AG08396 (cell line): ENCODE measurements around the gene ADAP1.

Experiments
- DNase-seq: peaks from one replicate; pipeline ENCODE4 v3.0.0; 2012; ENCODE audit warnings: low spot score, mixed read lengths

Gene ADAP1

DNA sequence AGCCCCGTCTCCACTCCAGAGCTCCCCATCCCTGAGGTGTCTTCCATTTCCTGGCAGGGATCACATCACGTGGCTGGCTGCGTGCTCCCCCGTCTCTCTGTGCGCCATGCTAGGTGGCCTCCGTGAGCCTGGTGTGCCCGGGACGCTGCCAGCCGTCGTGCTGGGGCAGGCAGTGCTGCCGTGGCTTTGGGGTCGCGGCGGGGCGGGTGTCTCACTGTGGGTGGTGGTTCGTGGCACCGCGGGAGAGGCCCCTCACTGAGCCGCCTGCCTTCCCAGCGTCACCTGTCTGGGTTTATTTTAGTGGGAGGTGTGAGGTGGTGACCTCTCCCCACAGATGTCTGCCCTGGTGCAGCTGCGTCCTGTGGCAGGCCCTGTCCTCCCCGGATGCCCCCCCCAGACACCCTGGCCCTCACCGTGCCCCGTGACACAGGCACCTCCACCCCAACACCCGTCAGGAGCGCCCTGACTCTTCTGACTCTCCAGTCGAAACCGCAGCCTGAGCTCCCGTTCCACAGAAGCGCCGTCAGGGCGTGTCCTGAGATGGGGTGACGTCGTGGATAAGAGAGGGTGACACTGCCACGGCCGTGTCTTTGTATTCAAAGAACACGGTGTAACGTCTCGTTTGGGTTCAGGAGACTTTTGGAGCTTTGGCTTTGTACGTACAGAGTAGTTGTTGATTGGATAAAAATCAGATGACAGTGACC lies 60.2 kb downstream of the ADAP1 start:
- no peak for DNase-seq

DNA sequence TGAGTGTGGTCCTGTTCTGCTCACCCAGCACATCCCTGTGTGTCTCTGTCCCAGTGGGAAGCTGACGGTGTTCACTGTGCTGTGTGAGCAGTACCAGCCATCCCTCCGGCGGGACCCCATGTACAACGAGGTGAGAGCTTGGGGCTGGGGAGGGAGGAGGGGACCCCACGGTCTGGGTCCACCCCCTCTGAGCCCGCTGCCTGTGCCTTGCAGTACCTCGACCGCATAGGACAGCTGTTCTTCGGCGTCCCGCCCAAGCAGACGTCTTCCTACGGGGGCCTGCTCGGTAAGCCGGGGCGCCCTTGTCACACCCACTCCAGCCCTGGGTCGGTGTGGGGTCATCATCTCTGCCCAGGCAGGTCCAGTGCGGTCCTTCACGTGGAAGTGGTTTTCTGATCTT lies 60.8 kb downstream of the ADAP1 start:
- no peak for DNase-seq

GRCh38 chr7:892648-893593 lies 61.6 kb downstream of the ADAP1 start:
- no peak for DNase-seq

DNA sequence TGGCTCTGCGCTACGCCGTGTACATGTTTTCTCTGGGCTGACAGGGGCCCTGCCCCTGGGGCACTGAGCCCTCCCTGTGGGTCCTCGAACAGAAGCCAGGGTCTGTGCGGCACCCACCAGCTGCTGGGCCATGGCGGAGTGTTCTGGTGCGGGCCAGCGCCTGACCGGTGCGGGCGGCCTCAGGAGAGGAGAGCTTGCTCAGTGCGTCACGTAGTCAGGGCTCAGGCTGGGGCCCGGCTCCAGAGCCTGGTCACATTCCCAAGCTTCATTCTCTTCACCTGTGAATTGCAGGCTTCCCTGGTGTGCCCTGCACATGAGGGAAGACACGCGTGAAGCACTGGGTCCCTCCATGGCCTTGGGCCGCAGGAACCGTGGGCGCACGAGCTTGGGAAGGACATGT lies 62.7 kb downstream of the ADAP1 start:
- no peak for DNase-seq

DNA sequence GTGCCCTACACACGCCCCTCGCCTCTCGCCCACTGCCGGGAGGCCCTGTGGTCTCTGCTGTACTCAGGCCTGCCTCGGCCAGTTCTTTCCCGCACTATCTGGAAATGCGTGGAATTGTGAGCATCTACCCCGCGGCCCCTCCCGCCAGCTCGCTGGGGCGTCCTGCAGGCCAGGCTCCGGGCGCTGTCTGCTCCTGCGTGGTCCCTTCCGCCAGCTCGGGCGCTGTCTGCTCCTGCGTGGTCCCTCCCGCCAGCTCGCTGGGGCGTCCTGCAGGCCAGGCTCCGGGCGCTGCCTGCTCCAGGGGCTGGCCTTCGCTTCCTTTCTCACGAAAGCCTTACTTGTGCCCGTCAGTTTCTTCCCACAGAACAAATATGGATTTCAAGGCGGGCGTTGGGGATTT lies 63.2 kb downstream of the ADAP1 start:
- DNase-seq = no peak

DNA sequence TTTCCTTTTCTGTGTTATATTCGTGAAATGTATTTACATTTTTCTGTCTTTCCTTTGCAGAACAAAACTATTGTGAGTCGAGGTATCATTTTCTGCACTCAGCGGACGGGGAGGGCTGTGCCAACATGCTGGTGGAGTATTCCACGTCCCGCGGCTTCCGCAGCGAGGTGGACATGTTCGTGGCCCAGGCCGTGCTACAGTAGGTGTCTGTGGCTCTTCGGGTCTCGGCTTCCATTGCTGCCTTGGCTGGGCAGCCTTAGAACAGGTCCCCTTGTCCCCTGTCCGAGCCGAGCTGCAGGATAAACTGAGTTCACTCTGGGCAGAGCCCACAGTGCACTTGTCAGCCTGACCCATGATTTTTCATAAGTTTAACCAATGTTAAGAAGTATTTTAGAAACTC lies 63.6 kb downstream of the ADAP1 start:
- no peak for DNase-seq

GRCh38 chr7:889391-889790 lies 65.1 kb downstream of the ADAP1 start:
- DNase-seq = no peak

DNA sequence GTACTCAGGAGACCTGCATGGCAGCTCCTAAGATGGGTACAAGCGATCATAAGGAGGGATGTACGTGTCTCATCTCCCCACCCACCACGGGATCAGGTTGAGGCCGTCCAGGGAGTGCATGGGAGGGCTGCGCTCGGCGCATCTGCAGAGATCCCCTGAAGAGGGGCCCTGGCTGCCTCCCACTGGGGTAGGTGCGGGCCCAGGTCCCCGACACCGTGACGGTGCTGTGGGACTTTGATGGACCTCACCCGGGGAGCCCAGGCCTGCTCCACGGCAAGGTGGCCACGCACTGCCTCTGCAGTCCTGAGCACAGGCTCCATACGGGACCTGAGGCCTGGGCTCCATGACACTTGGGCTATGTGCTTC lies 65.5 kb downstream of the ADAP1 start:
- DNase-seq = no peak

DNA sequence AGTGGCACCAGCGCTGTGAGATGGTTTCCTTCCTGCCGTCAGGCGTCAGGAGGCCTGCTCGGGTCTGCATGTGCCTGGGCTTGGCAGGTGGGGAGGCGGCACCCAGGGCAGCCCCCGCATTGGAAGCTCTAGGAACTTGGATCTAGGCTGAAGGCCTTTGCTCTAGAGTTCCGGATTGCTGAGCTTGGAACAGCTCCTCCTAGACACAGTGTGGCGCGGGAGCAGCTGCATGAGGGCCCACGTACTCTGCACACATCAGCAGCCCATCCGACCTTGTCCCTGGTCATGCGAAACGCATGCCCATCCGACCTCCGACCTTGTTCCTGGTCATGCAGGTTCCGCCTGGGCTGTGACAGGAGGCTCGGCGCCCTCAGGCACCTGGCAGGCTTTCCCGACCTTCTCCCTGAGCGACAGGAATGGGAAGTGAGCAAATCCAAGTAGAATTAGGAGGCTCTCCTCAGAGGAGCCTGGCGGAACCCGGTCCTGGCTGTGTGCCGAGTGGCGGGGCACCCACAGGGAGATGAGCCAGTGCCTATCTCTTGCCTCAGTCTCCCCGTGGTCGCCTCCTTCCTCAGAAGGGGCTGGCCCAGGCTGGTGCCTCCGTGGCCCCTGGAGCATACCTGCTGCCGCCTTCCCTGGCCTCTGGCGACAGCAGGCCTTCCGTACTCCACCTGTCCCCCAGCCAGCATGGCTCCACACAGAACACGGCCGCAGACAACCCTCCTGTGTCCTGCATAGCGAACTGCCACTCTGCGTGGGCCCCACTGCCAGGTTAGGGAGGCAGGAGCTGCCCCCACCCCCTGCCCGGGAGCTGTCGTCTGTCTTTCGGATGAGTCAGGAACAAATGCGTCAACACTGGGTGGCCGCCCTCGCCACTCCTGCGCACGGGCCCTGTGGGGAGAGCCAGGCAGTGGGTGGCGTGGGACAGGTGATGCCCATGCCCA lies 66.1 kb downstream of the ADAP1 start:
- no peak for DNase-seq

GRCh38 chr7:887488-887820 lies 67.0 kb downstream of the ADAP1 start:
- no peak for DNase-seq

DNA sequence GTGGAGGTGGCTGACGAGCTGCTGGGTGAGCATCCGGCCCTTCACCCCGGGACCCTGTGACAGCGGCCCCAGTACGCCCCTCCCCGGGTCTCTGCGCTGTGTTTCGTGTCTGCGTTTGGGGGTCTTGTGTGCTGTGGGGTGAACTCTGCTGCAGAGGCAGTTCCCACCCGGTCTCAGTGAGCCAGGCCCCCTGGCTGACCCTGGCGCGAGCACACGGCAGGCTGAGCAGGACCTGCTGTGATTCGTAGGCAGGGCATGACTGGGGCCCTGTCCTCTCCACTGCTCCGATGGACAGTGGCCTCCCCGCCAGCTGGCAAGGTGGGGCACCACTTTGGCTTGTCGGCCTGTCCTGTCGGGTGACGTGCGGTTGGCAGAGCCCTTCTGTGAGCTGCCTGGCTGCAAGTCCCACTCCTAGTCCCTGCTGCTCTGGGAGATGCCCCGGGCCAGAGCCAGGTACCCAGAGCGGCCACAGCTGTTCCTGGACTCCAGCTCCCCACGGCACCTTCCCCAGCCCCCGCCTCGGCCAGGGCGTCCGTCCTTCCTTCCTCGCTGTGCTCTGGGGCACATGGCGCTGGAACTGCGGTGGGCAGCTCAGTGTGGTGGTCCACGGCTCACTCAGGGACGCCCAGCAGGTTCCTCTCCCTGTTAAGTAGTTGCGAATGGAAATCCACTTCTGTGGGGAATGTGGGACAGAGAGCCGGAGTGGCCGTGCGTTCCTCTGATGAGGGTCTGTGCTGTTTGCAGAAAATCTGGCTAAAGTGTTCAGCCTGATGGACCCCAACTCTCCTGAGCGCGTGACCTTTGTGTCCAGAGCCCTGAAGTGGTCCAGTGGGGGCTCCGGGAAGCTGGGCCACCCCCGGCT lies 67.6 kb downstream of the ADAP1 start:
- DNase-seq = no peak

- no peak for DNase-seq
Measured at GRCh38 chr7:885893-886625, 68.4 kb downstream of the ADAP1 start.

- no peak for DNase-seq
Measured at GRCh38 chr7:885261-885892, 69.1 kb downstream of the ADAP1 start.

DNA sequence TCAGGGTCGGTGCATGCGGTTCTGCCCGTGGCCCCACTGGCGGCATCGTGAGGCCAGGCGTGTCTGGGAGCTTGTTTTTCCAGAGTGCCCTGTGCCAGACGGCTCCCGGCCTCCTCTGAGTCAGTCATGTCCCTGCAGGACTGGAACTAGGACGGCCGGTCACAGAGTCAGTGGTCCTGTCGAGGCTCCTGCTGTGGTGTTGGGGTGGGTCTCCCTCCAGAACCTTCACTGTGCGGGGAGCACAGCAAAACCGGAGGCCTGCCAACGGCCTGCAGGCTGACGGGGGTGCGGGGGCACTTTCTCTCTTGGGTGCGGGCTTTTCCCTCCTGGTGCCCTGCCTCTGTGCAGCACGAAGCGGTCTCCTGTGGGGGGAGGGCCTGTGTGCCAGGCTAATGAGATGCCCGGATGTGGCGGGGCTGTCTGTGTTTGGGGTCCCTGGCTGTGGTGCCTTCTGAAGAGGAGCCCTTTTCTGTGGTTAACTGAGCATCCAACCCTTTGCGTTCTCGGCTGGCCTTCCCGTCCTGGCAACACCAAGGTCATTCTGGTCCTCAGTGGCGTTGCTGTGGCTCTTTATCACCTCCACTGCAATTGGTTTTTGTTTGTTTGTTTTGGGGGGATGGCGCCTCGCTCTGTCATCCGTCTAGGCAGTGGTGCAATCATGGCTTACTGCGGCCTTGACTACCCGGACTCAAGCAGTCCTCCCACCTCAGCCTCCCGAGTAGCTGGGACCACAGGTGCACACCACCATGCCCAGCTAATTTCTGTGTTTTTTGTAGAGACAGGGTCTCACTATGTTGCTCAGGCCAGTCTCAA lies 70.1 kb downstream of the ADAP1 start:
- DNase-seq = no peak

DNA sequence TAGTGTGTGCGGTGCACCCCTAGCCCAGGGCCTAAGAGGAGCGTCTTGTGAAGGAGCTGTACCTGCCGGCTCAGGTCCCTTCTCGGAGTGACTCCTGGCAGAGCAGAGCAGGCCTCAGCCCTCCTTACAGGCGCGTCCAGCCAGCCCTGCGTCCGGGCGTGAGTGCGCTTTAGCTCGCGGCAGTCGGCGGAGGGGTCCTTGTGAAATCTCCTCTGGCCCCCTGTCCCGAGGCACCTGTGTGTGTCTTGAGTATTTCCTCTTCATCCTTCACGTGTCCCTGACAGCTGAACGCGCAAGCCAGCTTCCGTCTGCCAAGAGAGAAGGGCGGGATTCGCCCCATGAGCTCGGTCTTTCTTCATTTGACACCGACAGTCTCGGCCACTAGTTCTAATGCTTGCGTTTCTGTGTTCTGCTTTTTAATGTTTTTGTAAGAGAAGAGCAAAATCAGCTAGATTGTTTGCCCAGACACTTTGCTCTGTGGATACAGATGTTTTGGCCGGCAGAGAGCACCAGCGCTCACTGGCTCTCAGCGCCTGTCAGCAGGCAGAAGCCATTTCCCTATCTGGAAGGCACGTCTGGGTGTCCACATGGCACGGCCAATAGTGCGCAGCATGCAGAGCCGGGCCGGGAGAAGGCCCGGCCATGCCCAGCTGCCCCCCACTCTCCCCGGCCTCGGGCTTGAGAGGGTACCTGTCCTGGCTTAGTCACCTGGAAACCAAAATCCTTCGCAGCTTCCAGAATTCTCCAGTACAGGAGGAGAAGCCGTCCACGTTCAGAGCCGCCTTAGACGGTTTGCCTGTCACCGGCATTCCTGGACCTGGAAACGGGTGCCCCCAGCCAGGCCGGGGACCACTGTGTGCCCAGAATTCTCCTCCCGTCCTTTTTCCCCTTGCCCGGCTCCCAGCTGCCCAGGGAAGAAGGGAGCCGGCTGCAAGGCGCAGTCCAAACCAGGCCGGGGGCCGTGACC lies 71.1 kb downstream of the ADAP1 start:
- no peak for DNase-seq

GRCh38 chr7:882336-883035 lies 72.0 kb downstream of the ADAP1 start:
- DNase-seq = no peak

DNA sequence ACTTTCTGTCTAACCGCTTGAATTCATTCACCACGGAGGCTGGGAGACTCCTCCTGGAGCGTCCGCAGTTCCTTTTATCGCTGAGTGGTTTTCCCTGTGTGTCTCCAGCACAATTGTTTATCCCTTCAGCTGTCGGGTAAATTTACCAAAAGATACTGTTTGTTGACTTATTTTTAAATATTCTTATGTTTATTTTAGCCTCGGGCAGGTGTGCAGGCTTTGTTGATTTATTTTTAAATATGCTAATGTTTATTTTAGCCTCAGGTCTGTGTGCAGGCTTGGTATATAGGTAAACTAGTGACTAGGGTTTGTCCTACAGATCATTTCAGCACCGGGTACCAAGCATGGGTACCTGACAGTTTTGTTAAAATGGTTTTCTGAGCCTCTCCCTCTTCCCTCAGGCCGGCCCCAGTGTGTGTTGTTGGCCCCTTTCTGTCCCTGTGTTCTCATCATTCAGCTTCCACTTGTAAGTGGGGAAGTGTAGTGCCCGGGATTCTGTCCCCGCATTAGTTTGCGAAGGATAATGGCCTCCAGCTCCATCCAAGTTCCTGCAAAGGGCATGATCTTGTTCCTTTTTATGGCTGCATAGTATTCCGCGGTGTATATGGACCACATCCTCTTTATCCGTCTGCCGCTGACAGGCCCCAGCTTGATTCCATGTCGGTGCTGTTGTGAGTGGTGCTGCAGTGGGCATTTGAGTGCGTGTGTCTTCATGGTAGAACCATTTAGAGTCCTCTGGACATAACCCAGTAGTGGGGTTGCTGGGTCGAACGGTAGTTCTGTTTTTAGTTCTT lies 72.8 kb downstream of the ADAP1 start:
- no peak for DNase-seq
